ENCODE data around the gene WDR76.

The WDR76 gene

GRCh38 chr15:43826508-43827341 is at the start of gene WDR76:
Gene WDR76, plus strand, starts transcription at chr15:43827002. Its CDS starts 31 bp downstream, at chr15:43827033.
- no peak within 1 kb of the TSS for H2AFZ ChIP-seq (ENCODE audit: low read depth, low read length, severe bottlenecking)
- no peaks in the 10 kb centered on the region for H3K9me2 ChIP-seq (replicated peaks; ENCODE audit: insufficient read depth, low read length)
- peak within 1 kb of the TSS; percentile 81 for H3K4me3 ChIP-seq (ENCODE audit: insufficient read depth, low read length, poor library complexity, severe bottlenecking)
- H4K20me1 ChIP-seq (ENCODE audit: low read depth, low read length): no peaks in the 10 kb centered on the region
- H3K27ac ChIP-seq (ENCODE audit: low read depth, low read length): peak within 1 kb of the TSS; percentile 93
- no peaks in the 10 kb centered on the region for H3K9me3 ChIP-seq (ENCODE audit: insufficient read depth, low read length)
- peak within 1 kb of the TSS; percentile 100 for H3K4me2 ChIP-seq (ENCODE audit: low read depth, low read length, poor library complexity, severe bottlenecking)
- TF ChIP-seq, protein P1, sequence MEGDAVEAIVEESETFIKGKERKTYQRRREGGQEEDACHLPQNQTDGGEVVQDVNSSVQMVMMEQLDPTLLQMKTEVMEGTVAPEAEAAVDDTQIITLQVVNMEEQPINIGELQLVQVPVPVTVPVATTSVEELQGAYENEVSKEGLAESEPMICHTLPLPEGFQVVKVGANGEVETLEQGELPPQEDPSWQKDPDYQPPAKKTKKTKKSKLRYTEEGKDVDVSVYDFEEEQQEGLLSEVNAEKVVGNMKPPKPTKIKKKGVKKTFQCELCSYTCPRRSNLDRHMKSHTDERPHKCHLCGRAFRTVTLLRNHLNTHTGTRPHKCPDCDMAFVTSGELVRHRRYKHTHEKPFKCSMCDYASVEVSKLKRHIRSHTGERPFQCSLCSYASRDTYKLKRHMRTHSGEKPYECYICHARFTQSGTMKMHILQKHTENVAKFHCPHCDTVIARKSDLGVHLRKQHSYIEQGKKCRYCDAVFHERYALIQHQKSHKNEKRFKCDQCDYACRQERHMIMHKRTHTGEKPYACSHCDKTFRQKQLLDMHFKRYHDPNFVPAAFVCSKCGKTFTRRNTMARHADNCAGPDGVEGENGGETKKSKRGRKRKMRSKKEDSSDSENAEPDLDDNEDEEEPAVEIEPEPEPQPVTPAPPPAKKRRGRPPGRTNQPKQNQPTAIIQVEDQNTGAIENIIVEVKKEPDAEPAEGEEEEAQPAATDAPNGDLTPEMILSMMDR (IDR thresholded peaks at IDR 0.05; ENCODE audit: insufficient read depth, low read length, poor library complexity, severe bottlenecking): no peak
- TF ChIP-seq EZH2phosphoT487 (conservative IDR thresholded peaks at IDR 0.05; ENCODE audit: low read length): no peak
- H3K27me3 ChIP-seq (ENCODE audit: low read length): no peaks in the 10 kb centered on the region
- peaks cover 85% of the 10 kb centered on the region for H3K79me2 ChIP-seq (ENCODE audit: insufficient read depth, low read length)
- H3K36me3 ChIP-seq (ENCODE audit: low read length): peaks cover 18% of the 10 kb centered on the region
- H3F3A ChIP-seq (ENCODE audit: insufficient read depth): peaks cover 37% of the 10 kb centered on the region
- H3K9ac ChIP-seq (ENCODE audit: low read length): peak within 1 kb of the TSS; percentile 92

DNA sequence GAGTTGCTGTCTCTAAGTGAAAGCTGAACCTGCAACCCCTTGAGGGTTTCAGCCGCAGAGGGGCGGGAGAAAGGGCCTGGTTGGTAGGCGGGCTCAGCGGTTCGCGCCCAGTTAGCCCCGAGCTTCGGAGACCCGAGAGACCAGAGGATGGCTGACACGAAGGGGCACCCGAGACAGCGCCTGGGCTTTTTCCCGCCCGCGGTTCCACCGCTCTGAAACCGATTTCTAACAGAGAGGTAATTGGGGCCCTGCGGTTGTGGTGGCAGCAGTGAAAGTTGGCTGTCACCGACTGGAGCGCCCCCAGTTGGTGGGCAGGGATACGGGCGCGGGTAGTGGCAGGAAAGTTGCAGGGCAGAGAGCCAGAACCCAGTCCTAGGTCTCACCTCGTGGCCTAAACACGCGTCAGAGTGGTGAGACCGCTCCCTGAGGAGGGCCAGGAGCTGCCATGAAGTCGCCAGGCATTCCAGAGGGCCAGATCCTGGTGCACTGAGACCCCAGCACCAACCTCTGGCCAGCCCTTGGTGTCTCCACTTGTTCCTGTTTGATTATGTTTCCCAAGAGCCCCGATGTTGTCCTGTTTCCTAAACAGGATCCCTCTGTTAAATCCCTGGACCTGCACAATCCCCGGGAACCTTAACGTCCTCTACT is 49.4 kb upstream of the WDR76 start:
- H3K4me2 ChIP-seq (ENCODE audit: low read depth, low read length, poor library complexity, severe bottlenecking): peak overlapping the region; percentile 100
- H3K9ac ChIP-seq (ENCODE audit: low read length): peak overlapping the region; percentile 98
- H3F3A ChIP-seq (ENCODE audit: insufficient read depth): peaks cover 73% of the 10 kb centered on the region
- H3K4me3 ChIP-seq (ENCODE audit: insufficient read depth, low read length, poor library complexity, severe bottlenecking): peak overlapping the region; percentile 76
- peaks cover 24% of the 10 kb centered on the region for H3K36me3 ChIP-seq (ENCODE audit: low read length)
- H2AFZ ChIP-seq (ENCODE audit: low read depth, low read length, severe bottlenecking): peak overlapping the region; percentile 58
- TF ChIP-seq, protein P1 (IDR thresholded peaks at IDR 0.05; ENCODE audit: insufficient read depth, low read length, poor library complexity, severe bottlenecking): peak; percentile 87
- no peak for TF ChIP-seq EZH2phosphoT487 (conservative IDR thresholded peaks at IDR 0.05; ENCODE audit: low read length)
- no peaks in the 10 kb centered on the region for H3K9me3 ChIP-seq (ENCODE audit: insufficient read depth, low read length)
- no peaks in the 10 kb centered on the region for H3K9me2 ChIP-seq (replicated peaks; ENCODE audit: insufficient read depth, low read length)
- peak overlapping the region; percentile 98 for H3K27ac ChIP-seq (ENCODE audit: low read depth, low read length)
- no peaks in the 10 kb centered on the region for H4K20me1 ChIP-seq (ENCODE audit: low read depth, low read length)
- H3K27me3 ChIP-seq (ENCODE audit: low read length): no peaks in the 10 kb centered on the region
- peaks cover 27% of the 10 kb centered on the region for H3K79me2 ChIP-seq (ENCODE audit: insufficient read depth, low read length)

GRCh38 chr15:43779016-43779415 is 47.8 kb upstream of the WDR76 start:
- H3K27me3 ChIP-seq (ENCODE audit: low read length): no peaks in the 10 kb centered on the region
- peaks cover 27% of the 10 kb centered on the region for H3K79me2 ChIP-seq (ENCODE audit: insufficient read depth, low read length)
- H3K9me2 ChIP-seq (replicated peaks; ENCODE audit: insufficient read depth, low read length): no peaks in the 10 kb centered on the region
- peaks cover 58% of the 10 kb centered on the region for H3F3A ChIP-seq (ENCODE audit: insufficient read depth)
- H3K4me3 ChIP-seq (ENCODE audit: insufficient read depth, low read length, poor library complexity, severe bottlenecking): no peak overlapping the region
- H3K9ac ChIP-seq (ENCODE audit: low read length): no peak overlapping the region; the same call in 1 of the 2 replicates
- TF ChIP-seq, protein P1 (IDR thresholded peaks at IDR 0.05; ENCODE audit: insufficient read depth, low read length, poor library complexity, severe bottlenecking): no peak
- no peak for TF ChIP-seq EZH2phosphoT487 (conservative IDR thresholded peaks at IDR 0.05; ENCODE audit: low read length)
- H4K20me1 ChIP-seq (ENCODE audit: low read depth, low read length): no peaks in the 10 kb centered on the region
- H3K36me3 ChIP-seq (ENCODE audit: low read length): peaks cover 12% of the 10 kb centered on the region
- peak overlapping the region; percentile 31 for H3K4me2 ChIP-seq (ENCODE audit: low read depth, low read length, poor library complexity, severe bottlenecking)
- no peak overlapping the region for H2AFZ ChIP-seq (ENCODE audit: low read depth, low read length, severe bottlenecking)
- no peaks in the 10 kb centered on the region for H3K9me3 ChIP-seq (ENCODE audit: insufficient read depth, low read length)
- H3K27ac ChIP-seq (ENCODE audit: low read depth, low read length): peak overlapping the region; percentile 53
